ENCODE results near the gene KIAA1217.

DNA sequence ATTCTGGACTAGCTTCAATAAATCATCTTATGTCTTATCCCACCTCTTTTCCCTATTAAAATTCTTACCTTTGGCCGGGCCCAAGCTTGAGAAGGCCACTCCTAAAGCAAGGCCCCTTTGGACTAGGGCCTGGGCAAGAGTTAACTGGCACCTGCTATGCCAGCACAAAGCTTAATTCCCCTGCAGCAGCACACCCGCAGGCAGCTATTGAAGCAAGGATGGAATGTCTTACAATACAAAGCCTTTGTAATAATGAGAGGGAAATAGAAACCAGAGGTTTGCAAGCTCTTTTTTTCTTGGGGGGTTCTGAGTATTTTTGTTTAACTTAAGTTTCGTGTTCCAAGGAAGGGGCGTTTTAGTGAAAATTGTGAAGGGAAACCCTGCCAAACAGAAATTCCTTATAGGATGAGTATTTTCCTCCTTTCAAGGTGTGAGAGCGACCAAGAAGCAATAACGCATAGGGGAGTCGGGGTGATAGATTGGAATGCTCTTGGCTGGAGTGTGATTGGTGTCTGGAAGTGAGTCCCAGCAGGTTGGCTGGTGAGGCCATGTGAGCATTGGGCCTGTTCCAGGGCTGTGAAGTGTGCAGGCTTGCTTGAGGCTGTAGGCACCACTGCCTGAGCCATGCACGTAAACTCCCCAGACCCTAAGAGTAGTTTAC, 148.5 kb downstream of the KIAA1217 start:
- TF ChIP-seq POLR2A (IDR thresholded peaks at IDR 0.05; ENCODE audit: low read depth, low read length) (no peak), NFE2L2 (IDR thresholded peaks at IDR 0.05; ENCODE audit: low read depth, low read length) (no peak), RCOR1 (IDR thresholded peaks at IDR 0.05; ENCODE audit: insufficient replicate concordance, low read length) (no peak), MXI1 (IDR thresholded peaks at IDR 0.05; ENCODE audit: borderline replicate concordance, low read depth, low read length) (no peak), RFX5 (IDR thresholded peaks at IDR 0.05; ENCODE audit: low read depth, low read length) (no peak), CEBPB (IDR thresholded peaks at IDR 0.05; ENCODE audit: low read depth, low read length) (no peak), RAD21 (IDR thresholded peaks at IDR 0.05; ENCODE audit: low read length) (no peak)
- TF ChIP-seq, protein P1, sequence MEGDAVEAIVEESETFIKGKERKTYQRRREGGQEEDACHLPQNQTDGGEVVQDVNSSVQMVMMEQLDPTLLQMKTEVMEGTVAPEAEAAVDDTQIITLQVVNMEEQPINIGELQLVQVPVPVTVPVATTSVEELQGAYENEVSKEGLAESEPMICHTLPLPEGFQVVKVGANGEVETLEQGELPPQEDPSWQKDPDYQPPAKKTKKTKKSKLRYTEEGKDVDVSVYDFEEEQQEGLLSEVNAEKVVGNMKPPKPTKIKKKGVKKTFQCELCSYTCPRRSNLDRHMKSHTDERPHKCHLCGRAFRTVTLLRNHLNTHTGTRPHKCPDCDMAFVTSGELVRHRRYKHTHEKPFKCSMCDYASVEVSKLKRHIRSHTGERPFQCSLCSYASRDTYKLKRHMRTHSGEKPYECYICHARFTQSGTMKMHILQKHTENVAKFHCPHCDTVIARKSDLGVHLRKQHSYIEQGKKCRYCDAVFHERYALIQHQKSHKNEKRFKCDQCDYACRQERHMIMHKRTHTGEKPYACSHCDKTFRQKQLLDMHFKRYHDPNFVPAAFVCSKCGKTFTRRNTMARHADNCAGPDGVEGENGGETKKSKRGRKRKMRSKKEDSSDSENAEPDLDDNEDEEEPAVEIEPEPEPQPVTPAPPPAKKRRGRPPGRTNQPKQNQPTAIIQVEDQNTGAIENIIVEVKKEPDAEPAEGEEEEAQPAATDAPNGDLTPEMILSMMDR (conservative IDR thresholded peaks at IDR 0.05; ENCODE audit: low read depth, low read length) = no peak
